Parathyroid adenoma (tissue), 2 donors: Measurements from ENCODE around the gene IGFL3.

Experiments used
- H2AFZ ChIP-seq: fragments of 300-600 bp; sonication (generic); one replicate; pipeline ENCODE4 v1.7.0; 2017; ENCODE audit warnings: antibody characterized with exemption, mild to moderate bottlenecking
- H3K27ac ChIP-seq: fragments of 300-600 bp; sonication (generic); one replicate; pipeline ENCODE4 v1.7.0; 2017
- H3K27me3 ChIP-seq: fragments of 300-600 bp; sonication (generic); one replicate; pipeline ENCODE4 v1.7.0; 2017; ENCODE audit warnings: low read length; ENCODE audit not compliant: control insufficient read depth, insufficient read depth
- H3K36me3 ChIP-seq: fragments of 300-600 bp; sonication (generic); one replicate; pipeline ENCODE4 v1.7.0; 2017; ENCODE audit warnings: low read length; ENCODE audit not compliant: control insufficient read depth, insufficient read depth
- H3K4me1 ChIP-seq: fragments of 300-600 bp; sonication (generic); one replicate; pipeline ENCODE4 v1.7.0; 2017; ENCODE audit warnings: control low read depth
- H3K4me2 ChIP-seq: fragments of 300-600 bp; sonication (generic); one replicate; pipeline ENCODE4 v1.7.0; 2017; ENCODE audit warnings: low read length
- H3K4me3 ChIP-seq: fragments of 300-600 bp; sonication (generic); one replicate; pipeline ENCODE4 v1.7.0; 2017; ENCODE audit warnings: low read depth, low read length
- H3K79me2 ChIP-seq: fragments of 300-600 bp; sonication (generic); one replicate; pipeline ENCODE4 v1.7.0; 2017; ENCODE audit warnings: control low read depth
- H3K9ac ChIP-seq: fragments of 300-600 bp; sonication (generic); one replicate; pipeline ENCODE4 v1.7.0; 2017; ENCODE audit warnings: mild to moderate bottlenecking
- H3K9me3 ChIP-seq: fragments of 300-600 bp; sonication (generic); one replicate; pipeline ENCODE4 v1.7.0; 2017; ENCODE audit warnings: low read length; ENCODE audit not compliant: control insufficient read depth
- TF ChIP-seq, protein P1 (sequence below): fragments of 300-600 bp; sonication (generic); IDR thresholded peaks from one replicate; pipeline ENCODE4 v1.7.0; 2017; ENCODE audit warnings: antibody characterized with exemption, mild to moderate bottlenecking
- donor health status: primary hyperparathyroidism.

IGFL3 gene

DNA sequence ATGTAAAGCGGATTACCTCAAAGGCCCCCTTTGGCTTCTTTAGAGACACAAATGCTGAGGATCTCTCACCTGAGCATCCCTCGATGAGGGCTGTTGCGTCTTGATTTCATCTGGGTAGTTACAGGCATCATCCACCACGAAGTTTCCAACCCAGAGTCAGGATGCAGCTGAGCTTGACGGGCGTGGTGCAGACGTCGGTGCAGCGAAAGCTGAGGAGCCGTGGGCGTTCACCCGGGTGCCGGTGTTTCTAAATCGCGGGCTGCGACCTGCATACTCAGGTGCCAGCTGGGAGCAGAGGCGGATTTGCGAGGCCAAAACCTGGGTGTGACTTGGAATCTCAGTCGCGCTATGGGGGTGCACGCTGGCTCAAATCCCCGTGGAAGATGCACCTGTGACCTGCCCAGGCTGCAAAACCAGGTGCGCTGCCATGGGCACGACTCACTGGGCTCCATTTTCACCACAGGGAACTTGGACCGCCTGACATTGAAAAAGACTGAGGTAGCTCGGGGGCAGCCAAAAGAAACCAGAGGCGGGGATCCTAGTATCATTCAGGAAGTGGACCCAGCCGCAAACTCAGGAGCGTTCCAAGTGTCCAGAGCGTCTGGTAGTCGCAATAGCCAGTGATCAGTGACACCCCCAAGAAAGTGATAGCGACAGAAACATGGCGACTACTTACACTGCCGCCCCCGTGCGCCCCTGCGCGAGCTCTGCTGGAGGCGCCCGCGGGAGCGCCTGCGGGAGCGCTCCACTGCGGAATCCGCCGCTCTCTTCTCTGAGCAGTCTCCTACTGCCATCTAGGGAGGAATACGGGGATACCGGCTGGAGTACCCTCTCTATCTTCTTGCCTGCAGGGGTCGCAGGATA, 47.3 kb downstream of the IGFL3 start:
- H3K4me3 ChIP-seq: peak overlapping the region; percentile 8
- no peaks in the 10 kb centered on the region for H3K36me3 ChIP-seq
- peaks cover 6% of the 10 kb centered on the region for H3K4me1 ChIP-seq
- peak overlapping the region; percentile 22 for H3K27ac ChIP-seq
- no peaks in the 10 kb centered on the region for H3K79me2 ChIP-seq
- peak overlapping the region; percentile 61 for H2AFZ ChIP-seq
- peak overlapping the region; percentile 48 for H3K4me2 ChIP-seq
- TF ChIP-seq, protein P1, sequence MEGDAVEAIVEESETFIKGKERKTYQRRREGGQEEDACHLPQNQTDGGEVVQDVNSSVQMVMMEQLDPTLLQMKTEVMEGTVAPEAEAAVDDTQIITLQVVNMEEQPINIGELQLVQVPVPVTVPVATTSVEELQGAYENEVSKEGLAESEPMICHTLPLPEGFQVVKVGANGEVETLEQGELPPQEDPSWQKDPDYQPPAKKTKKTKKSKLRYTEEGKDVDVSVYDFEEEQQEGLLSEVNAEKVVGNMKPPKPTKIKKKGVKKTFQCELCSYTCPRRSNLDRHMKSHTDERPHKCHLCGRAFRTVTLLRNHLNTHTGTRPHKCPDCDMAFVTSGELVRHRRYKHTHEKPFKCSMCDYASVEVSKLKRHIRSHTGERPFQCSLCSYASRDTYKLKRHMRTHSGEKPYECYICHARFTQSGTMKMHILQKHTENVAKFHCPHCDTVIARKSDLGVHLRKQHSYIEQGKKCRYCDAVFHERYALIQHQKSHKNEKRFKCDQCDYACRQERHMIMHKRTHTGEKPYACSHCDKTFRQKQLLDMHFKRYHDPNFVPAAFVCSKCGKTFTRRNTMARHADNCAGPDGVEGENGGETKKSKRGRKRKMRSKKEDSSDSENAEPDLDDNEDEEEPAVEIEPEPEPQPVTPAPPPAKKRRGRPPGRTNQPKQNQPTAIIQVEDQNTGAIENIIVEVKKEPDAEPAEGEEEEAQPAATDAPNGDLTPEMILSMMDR: peak; percentile 95
- no peak overlapping the region for H3K9ac ChIP-seq
- no peaks in the 10 kb centered on the region for H3K27me3 ChIP-seq
- no peaks in the 10 kb centered on the region for H3K9me3 ChIP-seq

DNA sequence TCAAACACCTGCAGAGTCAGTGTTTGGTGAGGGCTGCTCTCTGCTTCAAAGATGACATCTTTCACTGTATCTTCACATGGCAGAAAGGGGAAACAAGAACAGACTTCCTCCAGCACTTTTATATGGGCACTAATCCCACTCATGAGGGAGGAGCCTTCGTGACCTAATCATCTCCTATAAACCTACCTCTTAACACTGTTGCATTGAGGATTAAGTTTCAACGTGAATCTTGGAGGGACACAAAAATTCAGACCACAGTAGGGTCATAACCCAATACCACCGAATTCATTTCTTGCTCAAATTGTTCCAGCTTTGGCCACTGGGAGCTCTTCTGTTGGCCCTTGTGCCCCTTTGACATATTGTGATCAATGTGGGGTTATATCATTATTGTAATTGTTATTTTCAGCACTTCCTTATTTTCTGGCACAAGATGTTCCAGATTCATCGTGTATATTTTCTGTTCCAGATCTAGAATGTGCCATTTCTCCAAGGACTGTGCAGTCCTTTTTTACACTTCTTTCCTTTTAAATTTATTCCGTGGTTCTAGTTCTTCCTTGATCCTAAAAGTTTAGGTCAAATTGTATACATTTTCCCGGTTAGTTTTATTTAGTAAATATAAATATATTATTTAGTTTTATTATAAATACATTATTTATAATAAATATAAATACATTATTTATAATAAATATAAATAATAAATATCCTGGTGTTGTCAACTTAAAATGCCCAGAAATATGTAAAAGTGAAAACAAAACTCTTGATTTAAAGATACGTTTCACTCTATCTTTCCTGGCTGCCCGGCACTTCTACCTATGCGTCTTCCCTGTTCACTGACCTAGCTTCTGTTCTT, 48.2 kb downstream of the IGFL3 start:
- H3K4me3 ChIP-seq: no peak overlapping the region
- no peak overlapping the region for H3K27ac ChIP-seq
- H3K4me2 ChIP-seq: no peak overlapping the region
- H3K79me2 ChIP-seq: no peaks in the 10 kb centered on the region
- no peaks in the 10 kb centered on the region for H3K27me3 ChIP-seq
- TF ChIP-seq, protein P1: no peak
- peaks cover 6% of the 10 kb centered on the region for H3K4me1 ChIP-seq
- no peak overlapping the region for H3K9ac ChIP-seq
- H3K9me3 ChIP-seq: no peaks in the 10 kb centered on the region
- peak overlapping the region; percentile 61 for H2AFZ ChIP-seq
- no peaks in the 10 kb centered on the region for H3K36me3 ChIP-seq

DNA sequence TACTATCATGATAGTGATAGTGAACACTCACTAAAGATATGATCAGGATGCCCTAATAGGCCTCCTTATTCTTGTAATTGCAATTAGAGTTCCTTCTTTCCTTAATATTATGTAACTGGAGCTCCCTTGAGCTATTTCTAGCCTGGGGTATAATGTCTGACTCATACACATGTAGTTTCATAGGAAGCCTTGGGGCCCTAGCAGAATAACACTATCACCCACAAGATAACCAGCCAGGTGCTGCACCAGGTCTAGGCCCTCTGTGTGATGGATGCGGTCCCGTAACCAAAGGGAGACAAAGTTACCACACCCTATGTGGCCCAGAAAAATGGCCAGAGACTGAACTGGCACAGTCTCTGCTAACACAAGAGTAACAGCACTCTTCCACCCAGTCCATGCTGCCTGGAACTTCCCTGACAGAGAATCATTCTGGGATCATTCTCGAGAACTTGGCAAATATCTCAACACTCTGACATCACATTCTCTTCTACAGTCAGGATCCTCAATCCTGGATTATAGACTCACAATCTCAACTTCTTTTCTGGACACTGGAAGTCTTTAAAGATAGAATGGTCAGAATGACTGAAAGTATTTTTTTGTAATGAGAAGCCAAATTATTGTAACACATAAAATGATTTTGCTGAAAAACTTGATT, 51.1 kb downstream of the IGFL3 start:
- H3K9me3 ChIP-seq: no peaks in the 10 kb centered on the region
- H2AFZ ChIP-seq: no peak overlapping the region
- no peak overlapping the region for H3K9ac ChIP-seq
- no peak overlapping the region for H3K27ac ChIP-seq
- H3K79me2 ChIP-seq: no peaks in the 10 kb centered on the region
- no peak overlapping the region for H3K4me3 ChIP-seq
- no peaks in the 10 kb centered on the region for H3K27me3 ChIP-seq
- H3K36me3 ChIP-seq: no peaks in the 10 kb centered on the region
- no peak overlapping the region for H3K4me2 ChIP-seq
- H3K4me1 ChIP-seq: peaks cover 2% of the 10 kb centered on the region
- TF ChIP-seq, protein P1: no peak
